Lung (tissue), 12 donors: ENCODE data around the gene PRELP. TPM values are rescaled to one million over a fixed set of nuclear protein-coding genes. Genes with fewer than 3 reads are reported as not detected.

Experiments used
- ATAC-seq: fragments of 200-7000 bp; cut with Tn5 transposase; one replicate; pipeline ENCODE4 v1.9.1; 2020; ENCODE audit warnings: moderate number of reproducible peaks; ENCODE audit not compliant: insufficient read depth, low FRiP score
- DNase-seq, 3 donors: peaks; one replicate each; pipeline ENCODE4 v3.0.0-alpha.2; 2013 to 2017
- H3K27ac ChIP-seq, 2 donors: one replicate each; pipeline ENCODE4 v1.5.1; 2013; ENCODE audit warnings: mild to moderate bottlenecking in 2 of 2, moderate library complexity in 2 of 2, control low read depth in 1 of 2, inconsistent platforms in 1 of 2, low read depth in 1 of 2, low read length in 1 of 2
- H3K27me3 ChIP-seq, 3 donors: one replicate each; pipeline ENCODE4 v1.5.1; 2013; ENCODE audit warnings: low read length in 2 of 3; ENCODE audit not compliant: control insufficient read depth in 3 of 3, insufficient read depth in 3 of 3
- H3K36me3 ChIP-seq, 4 donors: one replicate each; pipeline ENCODE4 v1.5.1; 2013; ENCODE audit warnings: low read length in 4 of 4, mild to moderate bottlenecking in 1 of 4, moderate library complexity in 1 of 4; ENCODE audit not compliant: control insufficient read depth in 4 of 4, insufficient read depth in 4 of 4
- H3K4me1 ChIP-seq, 5 donors: one replicate each; pipeline ENCODE4 v1.5.1; 2013; ENCODE audit warnings: low read length in 5 of 5, mild to moderate bottlenecking in 2 of 5, moderate library complexity in 1 of 5; ENCODE audit not compliant: control insufficient read depth in 5 of 5, insufficient read depth in 5 of 5
- H3K4me3 ChIP-seq: one replicate; pipeline ENCODE4 v1.5.1; 2013; ENCODE audit warnings: mild to moderate bottlenecking, control low read depth, moderate library complexity
- H3K9ac ChIP-seq, 2 donors: one replicate each; pipeline ENCODE4 v1.5.1; 2013; ENCODE audit warnings: low read length in 2 of 2, control low read depth in 1 of 2; ENCODE audit not compliant: insufficient read depth in 1 of 2
- H3K9me3 ChIP-seq, 4 donors: one replicate each; pipeline ENCODE4 v1.5.1; 2013; ENCODE audit warnings: low read length in 3 of 4, mild to moderate bottlenecking in 1 of 4, moderate library complexity in 1 of 4; ENCODE audit not compliant: control insufficient read depth in 4 of 4, insufficient read depth in 3 of 4
- CTCF ChIP-seq: IDR thresholded peaks from 2 replicates; pipeline ENCODE4 v1.5.1; 2012; ENCODE audit warnings: mild to moderate bottlenecking; ENCODE audit errors: control extremely low read depth, extremely low read depth
- WGBS, 2 donors: extraction: QIAGEN DNeasy Blood & Tissue Kit; methylation state at CpG; one replicate each; pipeline ENCODE4 v1.1.7; 2013; 5-methylcytosine and 5-hydroxymethylcytosine counted together
- polyA plus RNA-seq, 2 donors: library from polyadenylated mRNA; stranded (reverse); fragments of 200-250 nt; gene quantifications; one replicate each; pipeline ENCODE4 v1.2.1, GENCODE V29; 2013
- total RNA-seq, 2 donors: library from RNA; depleted of rRNA in 1 of 2; stranded (reverse); fragments of >200 nt in 1 of 2; gene quantifications; one replicate each; pipeline ENCODE4 v1.2.1, GENCODE V29; 2014 to 2021
- donor health status: control.
- donor health status: control.
- donor health status: Bipolar disorder and iron deficiency.
- donor health status: healthy.
- donor health status: DM: yes; HTN: yes; CAD: no.

PRELP gene
- total and polyA plus RNA-seq, 4 donors, result 2.0 to 26.0 (median 13.6) TPM

GRCh38 chr1:203453616-203454015, 22.0 kb upstream of the PRELP start:
- no peak overlapping the region for H3K4me3 ChIP-seq
- ATAC-seq, result no peak
- WGBS, 2 donors, result 67 to 75% methylated on average over 5 of the region's 5 CpGs

GRCh38 chr1:203454986-203455471, 20.6 kb upstream of the PRELP start:
- no peak overlapping the region for H3K4me3 ChIP-seq
- WGBS, 2 donors, result 88 to 89% methylated on average over 18 of the region's 18 CpGs
- H3K27me3 ChIP-seq, result no peaks in the 10 kb centered on the region
- no peaks in the 10 kb centered on the region for H3K36me3 ChIP-seq
- H3K9me3 ChIP-seq, result no peaks in the 10 kb centered on the region
- peaks cover 0 to 6% (median 0%) of the 10 kb centered on the region in 5 donors for H3K4me1 ChIP-seq
- TF ChIP-seq CTCF, result no peak
- H3K27ac ChIP-seq, result no peak overlapping the region
- H3K9ac ChIP-seq, result no peak overlapping the region
- DNase-seq (peak in 1 of 3 donors; percentile 9), ATAC-seq (no peak)

More at GRCh38 chr1:203453616-203454015, 22.0 kb upstream of the PRELP start:
- H3K27ac ChIP-seq, result no peak overlapping the region
- H3K4me1 ChIP-seq, result peaks cover 0 to 6% (median 0%) of the 10 kb centered on the region in 5 donors
- H3K9me3 ChIP-seq, result no peaks in the 10 kb centered on the region
- H3K9ac ChIP-seq, result no peak overlapping the region
- H3K36me3 ChIP-seq, result no peaks in the 10 kb centered on the region
- TF ChIP-seq CTCF, result no peak
- H3K27me3 ChIP-seq, result no peaks in the 10 kb centered on the region
- no peak for DNase-seq

GRCh38 chr1:203455706-203456105, 19.9 kb upstream of the PRELP start:
- Histone ChIP-seq H3K27me3 (no peaks in the 10 kb centered on the region), H3K36me3 (no peaks in the 10 kb centered on the region), H3K4me3 (no peak overlapping the region), H3K27ac (no peak overlapping the region), H3K9me3 (no peaks in the 10 kb centered on the region), H3K4me1 (peaks cover 0 to 6% (median 0%) of the 10 kb centered on the region in 5 donors), H3K9ac (no peak overlapping the region)
- DNase-seq (peak in 1 of 3 donors; percentile 4), ATAC-seq (no peak)
- WGBS, 2 donors, result 91 to 93% methylated on average over 3 of the region's 3 CpGs
- no peak for TF ChIP-seq CTCF

- no peaks in the 10 kb centered on the region for H3K27me3 ChIP-seq
- peaks cover 0 to 6% (median 0%) of the 10 kb centered on the region in 5 donors for H3K4me1 ChIP-seq
- no peak overlapping the region for H3K9ac ChIP-seq
- no peaks in the 10 kb centered on the region for H3K36me3 ChIP-seq
- WGBS, 2 donors, result 95 to 96% methylated on average over 4 of the region's 4 CpGs
- H3K9me3 ChIP-seq, result no peaks in the 10 kb centered on the region
- no peak overlapping the region for H3K27ac ChIP-seq
- no peak for TF ChIP-seq CTCF
- DNase-seq, result no peak
- H3K4me3 ChIP-seq, result no peak overlapping the region
- no peak for ATAC-seq
These were observed 19.0 kb upstream of the PRELP start for GRCh38 chr1:203456577-203456976.
